ENCODE results near the gene RNH1. TPM values are rescaled to one million over a fixed set of nuclear protein-coding genes. Genes with fewer than 3 reads are reported as not detected.

The RNH1 gene
- polyA plus RNA-seq, 1 donor from 2014 or later: 71.8 TPM

DNA sequence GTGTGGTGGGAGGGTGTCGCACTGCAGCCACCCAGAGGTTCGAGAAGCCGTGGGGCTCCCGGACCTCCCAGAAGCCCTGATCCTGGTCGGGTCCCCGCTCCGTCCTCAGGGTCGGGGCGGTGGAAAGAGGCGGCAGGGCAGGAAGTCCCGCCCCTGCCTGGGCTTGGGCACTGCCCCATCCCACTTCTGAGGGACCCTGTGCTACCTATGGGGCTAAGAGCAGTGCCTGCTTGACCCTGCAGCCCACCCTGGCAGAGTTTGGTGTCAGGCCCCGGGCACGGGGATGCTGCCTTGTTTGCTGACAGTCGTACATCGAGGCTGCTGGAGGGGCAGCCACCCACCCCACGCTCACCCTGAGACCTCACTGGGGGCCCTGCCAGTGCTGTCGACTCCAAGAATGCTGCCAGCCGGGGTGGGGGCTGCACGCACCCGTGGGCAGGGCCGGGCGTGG, 19.4 kb downstream of the RNH1 start:
- H3K27ac ChIP-seq (ENCODE audit: low read length): no peak overlapping the region
- no peaks in the 10 kb centered on the region for H3K36me3 ChIP-seq (ENCODE audit: insufficient read depth, low read length)
- H4K20me1 ChIP-seq (ENCODE audit: insufficient read depth): no peaks in the 10 kb centered on the region
- H3F3A ChIP-seq (ENCODE audit: insufficient read depth, low read length, poor library complexity, severe bottlenecking): no peaks in the 10 kb centered on the region
- no peaks in the 10 kb centered on the region for H3K9me3 ChIP-seq (ENCODE audit: low read length)
- H3K27me3 ChIP-seq (ENCODE audit: insufficient read depth, low read depth, low read length): no peaks in the 10 kb centered on the region
- H3K9me2 ChIP-seq (ENCODE audit: insufficient read depth, low read length): no peaks in the 10 kb centered on the region
- TF ChIP-seq EZH2 (IDR thresholded peaks at IDR 0.05; ENCODE audit: borderline replicate concordance, insufficient read depth, low read length, poor library complexity, severe bottlenecking): no peak
- TF ChIP-seq EP300 (conservative IDR thresholded peaks at IDR 0.05; ENCODE audit: poor library complexity, severe bottlenecking): no peak
- no peak for TF ChIP-seq TAF1 (IDR thresholded peaks at IDR 0.05; ENCODE audit: low read depth)
- no peak for TF ChIP-seq MXI1 (conservative IDR thresholded peaks at IDR 0.05; ENCODE audit: poor library complexity, severe bottlenecking)
- TF ChIP-seq, protein P1, sequence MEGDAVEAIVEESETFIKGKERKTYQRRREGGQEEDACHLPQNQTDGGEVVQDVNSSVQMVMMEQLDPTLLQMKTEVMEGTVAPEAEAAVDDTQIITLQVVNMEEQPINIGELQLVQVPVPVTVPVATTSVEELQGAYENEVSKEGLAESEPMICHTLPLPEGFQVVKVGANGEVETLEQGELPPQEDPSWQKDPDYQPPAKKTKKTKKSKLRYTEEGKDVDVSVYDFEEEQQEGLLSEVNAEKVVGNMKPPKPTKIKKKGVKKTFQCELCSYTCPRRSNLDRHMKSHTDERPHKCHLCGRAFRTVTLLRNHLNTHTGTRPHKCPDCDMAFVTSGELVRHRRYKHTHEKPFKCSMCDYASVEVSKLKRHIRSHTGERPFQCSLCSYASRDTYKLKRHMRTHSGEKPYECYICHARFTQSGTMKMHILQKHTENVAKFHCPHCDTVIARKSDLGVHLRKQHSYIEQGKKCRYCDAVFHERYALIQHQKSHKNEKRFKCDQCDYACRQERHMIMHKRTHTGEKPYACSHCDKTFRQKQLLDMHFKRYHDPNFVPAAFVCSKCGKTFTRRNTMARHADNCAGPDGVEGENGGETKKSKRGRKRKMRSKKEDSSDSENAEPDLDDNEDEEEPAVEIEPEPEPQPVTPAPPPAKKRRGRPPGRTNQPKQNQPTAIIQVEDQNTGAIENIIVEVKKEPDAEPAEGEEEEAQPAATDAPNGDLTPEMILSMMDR (IDR thresholded peaks at IDR 0.05; ENCODE audit: poor library complexity, severe bottlenecking): no peak
- TF ChIP-seq, protein P2, sequence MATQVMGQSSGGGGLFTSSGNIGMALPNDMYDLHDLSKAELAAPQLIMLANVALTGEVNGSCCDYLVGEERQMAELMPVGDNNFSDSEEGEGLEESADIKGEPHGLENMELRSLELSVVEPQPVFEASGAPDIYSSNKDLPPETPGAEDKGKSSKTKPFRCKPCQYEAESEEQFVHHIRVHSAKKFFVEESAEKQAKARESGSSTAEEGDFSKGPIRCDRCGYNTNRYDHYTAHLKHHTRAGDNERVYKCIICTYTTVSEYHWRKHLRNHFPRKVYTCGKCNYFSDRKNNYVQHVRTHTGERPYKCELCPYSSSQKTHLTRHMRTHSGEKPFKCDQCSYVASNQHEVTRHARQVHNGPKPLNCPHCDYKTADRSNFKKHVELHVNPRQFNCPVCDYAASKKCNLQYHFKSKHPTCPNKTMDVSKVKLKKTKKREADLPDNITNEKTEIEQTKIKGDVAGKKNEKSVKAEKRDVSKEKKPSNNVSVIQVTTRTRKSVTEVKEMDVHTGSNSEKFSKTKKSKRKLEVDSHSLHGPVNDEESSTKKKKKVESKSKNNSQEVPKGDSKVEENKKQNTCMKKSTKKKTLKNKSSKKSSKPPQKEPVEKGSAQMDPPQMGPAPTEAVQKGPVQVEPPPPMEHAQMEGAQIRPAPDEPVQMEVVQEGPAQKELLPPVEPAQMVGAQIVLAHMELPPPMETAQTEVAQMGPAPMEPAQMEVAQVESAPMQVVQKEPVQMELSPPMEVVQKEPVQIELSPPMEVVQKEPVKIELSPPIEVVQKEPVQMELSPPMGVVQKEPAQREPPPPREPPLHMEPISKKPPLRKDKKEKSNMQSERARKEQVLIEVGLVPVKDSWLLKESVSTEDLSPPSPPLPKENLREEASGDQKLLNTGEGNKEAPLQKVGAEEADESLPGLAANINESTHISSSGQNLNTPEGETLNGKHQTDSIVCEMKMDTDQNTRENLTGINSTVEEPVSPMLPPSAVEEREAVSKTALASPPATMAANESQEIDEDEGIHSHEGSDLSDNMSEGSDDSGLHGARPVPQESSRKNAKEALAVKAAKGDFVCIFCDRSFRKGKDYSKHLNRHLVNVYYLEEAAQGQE (IDR thresholded peaks at IDR 0.05; ENCODE audit: borderline replicate concordance): no peak
- no peak for TF ChIP-seq POLR2AphosphoS5 (IDR thresholded peaks at IDR 0.05)
- TF ChIP-seq RAD21 (conservative IDR thresholded peaks at IDR 0.05): no peak
- no peak for TF ChIP-seq SMC3 (conservative IDR thresholded peaks at IDR 0.05; ENCODE audit: poor library complexity)
- H3K79me2 ChIP-seq (replicated peaks; ENCODE audit: insufficient read depth, low read length): no peaks in the 10 kb centered on the region
- H3K4me2 ChIP-seq (ENCODE audit: low read length): no peak overlapping the region
- H2AFZ ChIP-seq (ENCODE audit: low read depth, low read length): no peak overlapping the region
- H3K9ac ChIP-seq (ENCODE audit: low read length): no peak overlapping the region
- H3K4me3 ChIP-seq (ENCODE audit: low read length): no peak overlapping the region

DNA sequence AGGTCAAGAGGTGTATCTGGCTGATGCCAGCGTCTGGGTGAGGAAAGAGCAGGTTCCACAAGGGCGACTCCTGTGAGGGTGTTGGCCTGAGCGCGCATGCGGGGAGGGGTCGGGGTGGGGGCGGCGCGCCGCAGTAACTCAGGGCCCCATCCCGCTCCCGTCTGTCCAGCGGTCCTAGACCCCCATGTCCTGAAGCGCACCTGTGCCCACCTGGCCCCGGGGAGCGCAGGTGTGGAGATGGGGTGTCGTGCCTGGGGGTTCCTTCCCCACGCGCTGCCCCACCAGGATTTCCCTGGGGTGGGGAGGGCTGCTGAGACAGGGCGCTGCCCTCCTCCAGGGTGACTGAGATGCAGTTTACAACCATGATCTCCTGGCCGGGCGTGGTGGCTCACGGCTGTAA, 20.9 kb downstream of the RNH1 start:
- TF ChIP-seq EP300 (conservative IDR thresholded peaks at IDR 0.05; ENCODE audit: poor library complexity, severe bottlenecking) (no peak), EZH2 (IDR thresholded peaks at IDR 0.05; ENCODE audit: borderline replicate concordance, insufficient read depth, low read length, poor library complexity, severe bottlenecking) (no peak), TAF1 (IDR thresholded peaks at IDR 0.05; ENCODE audit: low read depth) (no peak), MXI1 (conservative IDR thresholded peaks at IDR 0.05; ENCODE audit: poor library complexity, severe bottlenecking) (no peak), POLR2AphosphoS5 (IDR thresholded peaks at IDR 0.05) (no peak), RAD21 (conservative IDR thresholded peaks at IDR 0.05) (no peak), SMC3 (conservative IDR thresholded peaks at IDR 0.05; ENCODE audit: poor library complexity) (no peak)
- TF ChIP-seq, protein P2 (IDR thresholded peaks at IDR 0.05; ENCODE audit: borderline replicate concordance): no peak
- TF ChIP-seq, protein P1 (IDR thresholded peaks at IDR 0.05; ENCODE audit: poor library complexity, severe bottlenecking): no peak
- H3K4me2 ChIP-seq (ENCODE audit: low read length): no peak overlapping the region
- H3K4me3 ChIP-seq (ENCODE audit: low read length): no peak overlapping the region
- no peaks in the 10 kb centered on the region for H4K20me1 ChIP-seq (ENCODE audit: insufficient read depth)
- H3K27ac ChIP-seq (ENCODE audit: low read length): no peak overlapping the region
- H3F3A ChIP-seq (ENCODE audit: insufficient read depth, low read length, poor library complexity, severe bottlenecking): no peaks in the 10 kb centered on the region
- H3K27me3 ChIP-seq (ENCODE audit: insufficient read depth, low read depth, low read length): no peaks in the 10 kb centered on the region
- H3K79me2 ChIP-seq (replicated peaks; ENCODE audit: insufficient read depth, low read length): no peaks in the 10 kb centered on the region
- no peaks in the 10 kb centered on the region for H3K9me2 ChIP-seq (ENCODE audit: insufficient read depth, low read length)
- H2AFZ ChIP-seq (ENCODE audit: low read depth, low read length): no peak overlapping the region
- no peaks in the 10 kb centered on the region for H3K36me3 ChIP-seq (ENCODE audit: insufficient read depth, low read length)
- H3K9ac ChIP-seq (ENCODE audit: low read length): no peak overlapping the region
- H3K9me3 ChIP-seq (ENCODE audit: low read length): no peaks in the 10 kb centered on the region

All from neural cell (in vitro differentiated cells).